HCT116 (cell line): ENCODE measurements around the gene SMARCE1. TPM values are rescaled to one million over a fixed set of nuclear protein-coding genes. Genes with fewer than 3 reads are reported as not detected.

Experiments used
- ATAC-seq: fragments of 200-7000 bp; cut with Tn5 transposase; 2 replicates; pipeline ENCODE4 v1.9.1; 2020; ENCODE audit warnings: mild to moderate bottlenecking, moderate library complexity
- BruUV-seq: library from RNA; stranded (reverse); fragments of 400-500 nt; replicated peaks from 2 replicates; lab custom pipeline; 2021; lab: Mats Ljungman, UMichigan
- CTCF ChIA-PET: fragments of 300-600 bp; sonication (Branson Sonifier 250); formaldehyde crosslinking; loops from one replicate; lab custom pipeline; 2021; ENCODE audit warnings: antibody characterized with exemption; lab: Charles Lee
- POLR2A ChIA-PET: fragments of 300-600, 350-600 bp; sonication (Branson Sonifier 250); formaldehyde crosslinking; loops from one replicate; lab custom pipeline; 2021; ENCODE audit warnings: antibody characterized with exemption; lab: Charles Lee
- RAD21 ChIA-PET, 2 experiments: fragments of 300-600 bp; sonication (Branson Sonifier 250); formaldehyde crosslinking; loops; one replicate each; lab custom pipeline; 2023; ENCODE audit warnings: low total read pairs in 2 of 2; ENCODE audit not compliant: uncharacterized antibody in 2 of 2, unreplicated experiment in 2 of 2, low non-redundant PET in 1 of 2; lab: Charles Lee
- DNase-seq: peaks from one replicate; pipeline ENCODE4 v3.0.0-alpha.2; 2010; ENCODE audit warnings: low read depth, low spot score
- H2AFZ ChIP-seq: fragments of 200-600 bp; shearing (Covaris generic), sonication (generic); 2 replicates; pipeline ENCODE4 v1.6.1; 2017; ENCODE audit warnings: low read depth, mixed run types, mixed read lengths, antibody characterized with exemption, low read length; ENCODE audit not compliant: poor library complexity, severe bottlenecking
- H3K27ac ChIP-seq: 2 replicates; pipeline ENCODE4 v1.5.1; 2012; ENCODE audit warnings: low read depth, low read length
- H3K27me3 ChIP-seq: fragments of 200-600 bp; sonication (generic); 2 replicates; pipeline ENCODE4 v1.6.1; 2016; ENCODE audit warnings: mixed run types, low read length, mixed read lengths; ENCODE audit not compliant: insufficient read depth
- H3K36me3 ChIP-seq, 2 experiments: fragments of 200-500 bp in 1 of 2; fragments of 200-600 bp in 1 of 2; sonication (Bioruptor generic) in 1 of 2; sonication (generic) in 1 of 2; 2 replicates each; pipeline versions ENCODE4 v1.5.1 to v1.6.1; 2014 to 2016; ENCODE audit warnings: low read length in 2 of 2, inconsistent platforms in 1 of 2, mixed read lengths in 1 of 2, mixed run types in 1 of 2; ENCODE audit not compliant: insufficient read depth in 2 of 2, control insufficient read depth in 1 of 2
- H3K4me1 ChIP-seq, 2 experiments: fragments of 200-600 bp in 1 of 2; sonication (generic) in 1 of 2; 2 replicates each; pipeline versions ENCODE4 v1.5.1 to v1.6.1; 2012 to 2017; ENCODE audit warnings: low read length in 2 of 2, inconsistent platforms in 1 of 2, mild to moderate bottlenecking in 1 of 2, mixed read lengths in 1 of 2, mixed run types in 1 of 2, moderate library complexity in 1 of 2; ENCODE audit not compliant: insufficient read depth in 2 of 2, control insufficient read depth in 1 of 2
- H3K4me2 ChIP-seq: fragments of 200-600 bp; sonication (generic); 2 replicates; pipeline ENCODE4 v1.6.1; 2017; ENCODE audit warnings: mixed run types, low read length, mixed read lengths
- H3K4me3 ChIP-seq, 2 experiments: fragments of 200-600 bp in 1 of 2; sonication (generic) in 1 of 2; replicated peaks in 1 of 2; 2 replicates each; pipeline ENCODE4 v1.5.1; 2011 to 2016; ENCODE audit warnings: low read length in 2 of 2, control low read depth in 1 of 2, low read depth in 1 of 2, mild to moderate bottlenecking in 1 of 2, mixed read lengths in 1 of 2, mixed run types in 1 of 2
- H3K79me2 ChIP-seq: fragments of 200-600 bp; sonication (generic); 2 replicates; pipeline ENCODE4 v1.6.1; 2017; ENCODE audit warnings: mild to moderate bottlenecking, mixed run types, low read length, moderate library complexity, mixed read lengths; ENCODE audit not compliant: insufficient read depth
- H3K9ac ChIP-seq: fragments of 200-600 bp; sonication (generic); 2 replicates; pipeline ENCODE4 v1.6.1; 2016; ENCODE audit warnings: low read length, mixed read lengths
- H3K9me2 ChIP-seq: fragments of 200-600 bp; sonication (generic), shearing (Covaris generic); 2 replicates; pipeline ENCODE4 v1.6.1; 2017; ENCODE audit warnings: mixed run types, mild to moderate bottlenecking, moderate library complexity; ENCODE audit not compliant: insufficient read depth
- H3K9me3 ChIP-seq, 2 experiments: fragments of 200-500 bp in 1 of 2; fragments of 200-600 bp in 1 of 2; sonication (Bioruptor generic) in 1 of 2; sonication (generic) in 1 of 2; 2 replicates each; pipeline ENCODE4 v1.6.1; 2014 to 2017; ENCODE audit warnings: low read length in 2 of 2, mixed read lengths in 2 of 2, inconsistent platforms in 1 of 2, low read depth in 1 of 2, mild to moderate bottlenecking in 1 of 2, mixed run types in 1 of 2, moderate library complexity in 1 of 2; ENCODE audit not compliant: control insufficient read depth in 1 of 2, insufficient read depth in 1 of 2
- H4K20me1 ChIP-seq: fragments of 200-600 bp; sonication (generic), shearing (Covaris generic); 2 replicates; pipeline ENCODE4 v1.6.1; 2017; ENCODE audit warnings: mixed run types, mild to moderate bottlenecking, moderate library complexity; ENCODE audit not compliant: insufficient read depth
- CEBPB ChIP-seq: IDR thresholded peaks from 2 replicates; pipeline ENCODE4 v1.6.1; 2012; ENCODE audit warnings: low read depth
- EZH2 ChIP-seq: fragments of 200-600 bp; sonication (generic); IDR thresholded peaks from 2 replicates; pipeline ENCODE4 v1.6.1; 2017; ENCODE audit warnings: antibody characterized with exemption, mixed run types
- EZH2phosphoT487 ChIP-seq: fragments of 200-600 bp; IDR thresholded peaks from 2 replicates; pipeline ENCODE4 v1.6.1; 2018; ENCODE audit warnings: antibody characterized with exemption, borderline replicate concordance
- FOSL1 ChIP-seq: IDR thresholded peaks from 2 replicates; pipeline ENCODE4 v1.6.1; 2012; ENCODE audit warnings: low read depth
- POLR2A ChIP-seq: IDR thresholded peaks from 2 replicates; pipeline ENCODE4 v1.7.0; 2011; ENCODE audit warnings: borderline replicate concordance; ENCODE audit not compliant: insufficient read depth, insufficient read length; ENCODE audit errors: extremely low read depth
- RAD21 ChIP-seq: IDR thresholded peaks from 2 replicates; pipeline ENCODE4 v1.6.1; 2012; ENCODE audit warnings: low read depth, mild to moderate bottlenecking
- SIN3A ChIP-seq: IDR thresholded peaks from 2 replicates; pipeline ENCODE4 v1.6.1; 2012; ENCODE audit warnings: low read depth
- SP1 ChIP-seq: IDR thresholded peaks from 2 replicates; pipeline ENCODE4 v1.6.1; 2012; ENCODE audit warnings: low read depth
- SRF ChIP-seq: IDR thresholded peaks from 2 replicates; pipeline ENCODE4 v1.6.1; 2012; ENCODE audit warnings: low read depth
- TCF7L2 ChIP-seq: IDR thresholded peaks from 2 replicates; pipeline ENCODE4 v1.7.0; 2011; ENCODE audit warnings: borderline replicate concordance, inconsistent platforms; ENCODE audit not compliant: insufficient read depth, insufficient read length; ENCODE audit errors: extremely low read depth
- YY1 ChIP-seq: IDR thresholded peaks from 2 replicates; pipeline ENCODE4 v1.6.1; 2011; ENCODE audit warnings: low read length, low read depth, moderate library complexity, mild to moderate bottlenecking; ENCODE audit not compliant: insufficient replicate concordance; ENCODE audit errors: extremely low read depth
- ZFX ChIP-seq: fragments of 450-650 bp; IDR thresholded peaks from 2 replicates; pipeline ENCODE4 v1.6.1; 2017
- intact Hi-C: fragments of 100-400 bp; cut with micrococcal nuclease; formaldehyde crosslinking; loops from 2 replicates; pipeline ENCODE4 v1.10.0; 2022
- total RNA-seq: library from RNA; stranded (reverse); gene quantifications from one replicate; pipeline ENCODE4 v1.2.1, GENCODE V29; 2021; ENCODE audit not compliant: unreplicated experiment
- TF ChIP-seq, protein P1 (sequence below): IDR thresholded peaks from 2 replicates; pipeline ENCODE4 v1.6.1; 2011; ENCODE audit warnings: mild to moderate bottlenecking, low read length, moderate library complexity; ENCODE audit not compliant: insufficient replicate concordance; ENCODE audit errors: extremely low read depth
- TF ChIP-seq, protein P2 (sequence below): IDR thresholded peaks from 2 replicates; pipeline ENCODE4 v1.6.1; 2012; ENCODE audit warnings: low read depth

The SMARCE1 gene
- total RNA-seq, 1 experiment from 2014 or later: 136 TPM

DNA sequence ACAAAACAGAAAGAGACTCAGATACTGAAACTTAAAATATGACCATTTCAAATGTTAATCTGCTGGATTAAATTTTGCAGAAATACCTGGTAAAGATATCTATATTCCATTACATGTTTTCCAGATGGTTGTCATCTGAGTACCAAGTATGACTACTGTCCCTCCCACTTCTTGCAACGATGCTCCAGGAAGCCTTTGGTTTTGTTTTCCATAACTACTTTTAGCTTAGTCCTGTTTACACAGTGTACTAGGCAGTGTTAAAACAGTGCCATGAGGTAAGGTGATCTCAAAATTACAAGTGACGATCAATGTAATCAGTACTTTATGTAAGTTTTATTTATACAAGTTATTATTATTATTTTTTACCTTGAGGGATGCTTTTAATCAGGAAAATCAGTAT, 17.8 kb downstream of the SMARCE1 start:
- ChIA-PET RAD21 (no interaction called here), CTCF (interaction anchor here (1.1 to 3.9 kb wide), 2 partner anchors 10 to 14 kb away, joined by 6 to 13 read pairs; no protein-coding TSS in a partner anchor), POLR2A (no interaction called here)
- Histone ChIP-seq H3K36me3 (peaks cover 46 to 61% of the 10 kb centered on the region in 2 experiments), H3K9me2 (no peaks in the 10 kb centered on the region), H3K4me1 (no peaks in the 10 kb centered on the region), H3K27ac (no peak overlapping the region), H3K9ac (no peak overlapping the region), H4K20me1 (no peaks in the 10 kb centered on the region), H3K79me2 (no peaks in the 10 kb centered on the region), H2AFZ (no peak overlapping the region), H3K9me3 (no peaks in the 10 kb centered on the region), H3K27me3 (no peaks in the 10 kb centered on the region), H3K4me3 (no peak overlapping the region), H3K4me2 (no peak overlapping the region)
- intact Hi-C loops: loop anchor here (10.0 kb wide), 1 partner anchor 695 kb away; no protein-coding TSS in a partner anchor
- DNase-seq (no peak), ATAC-seq (no peak)
- no TSS peak for BruUV-seq
- no peak for TF ChIP-seq TCF7L2
- no peak for TF ChIP-seq ZFX
- TF ChIP-seq POLR2A: no peak
- TF ChIP-seq RAD21: no peak
- TF ChIP-seq SRF: no peak
- no peak for TF ChIP-seq EZH2
- no peak for TF ChIP-seq SP1
- TF ChIP-seq FOSL1: no peak
- no peak for TF ChIP-seq EZH2phosphoT487
- TF ChIP-seq, protein P1, sequence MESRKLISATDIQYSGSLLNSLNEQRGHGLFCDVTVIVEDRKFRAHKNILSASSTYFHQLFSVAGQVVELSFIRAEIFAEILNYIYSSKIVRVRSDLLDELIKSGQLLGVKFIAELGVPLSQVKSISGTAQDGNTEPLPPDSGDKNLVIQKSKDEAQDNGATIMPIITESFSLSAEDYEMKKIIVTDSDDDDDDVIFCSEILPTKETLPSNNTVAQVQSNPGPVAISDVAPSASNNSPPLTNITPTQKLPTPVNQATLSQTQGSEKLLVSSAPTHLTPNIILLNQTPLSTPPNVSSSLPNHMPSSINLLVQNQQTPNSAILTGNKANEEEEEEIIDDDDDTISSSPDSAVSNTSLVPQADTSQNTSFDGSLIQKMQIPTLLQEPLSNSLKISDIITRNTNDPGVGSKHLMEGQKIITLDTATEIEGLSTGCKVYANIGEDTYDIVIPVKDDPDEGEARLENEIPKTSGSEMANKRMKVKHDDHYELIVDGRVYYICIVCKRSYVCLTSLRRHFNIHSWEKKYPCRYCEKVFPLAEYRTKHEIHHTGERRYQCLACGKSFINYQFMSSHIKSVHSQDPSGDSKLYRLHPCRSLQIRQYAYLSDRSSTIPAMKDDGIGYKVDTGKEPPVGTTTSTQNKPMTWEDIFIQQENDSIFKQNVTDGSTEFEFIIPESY: no peak
- no peak for TF ChIP-seq YY1
- no peak for TF ChIP-seq CEBPB
- TF ChIP-seq, protein P2, sequence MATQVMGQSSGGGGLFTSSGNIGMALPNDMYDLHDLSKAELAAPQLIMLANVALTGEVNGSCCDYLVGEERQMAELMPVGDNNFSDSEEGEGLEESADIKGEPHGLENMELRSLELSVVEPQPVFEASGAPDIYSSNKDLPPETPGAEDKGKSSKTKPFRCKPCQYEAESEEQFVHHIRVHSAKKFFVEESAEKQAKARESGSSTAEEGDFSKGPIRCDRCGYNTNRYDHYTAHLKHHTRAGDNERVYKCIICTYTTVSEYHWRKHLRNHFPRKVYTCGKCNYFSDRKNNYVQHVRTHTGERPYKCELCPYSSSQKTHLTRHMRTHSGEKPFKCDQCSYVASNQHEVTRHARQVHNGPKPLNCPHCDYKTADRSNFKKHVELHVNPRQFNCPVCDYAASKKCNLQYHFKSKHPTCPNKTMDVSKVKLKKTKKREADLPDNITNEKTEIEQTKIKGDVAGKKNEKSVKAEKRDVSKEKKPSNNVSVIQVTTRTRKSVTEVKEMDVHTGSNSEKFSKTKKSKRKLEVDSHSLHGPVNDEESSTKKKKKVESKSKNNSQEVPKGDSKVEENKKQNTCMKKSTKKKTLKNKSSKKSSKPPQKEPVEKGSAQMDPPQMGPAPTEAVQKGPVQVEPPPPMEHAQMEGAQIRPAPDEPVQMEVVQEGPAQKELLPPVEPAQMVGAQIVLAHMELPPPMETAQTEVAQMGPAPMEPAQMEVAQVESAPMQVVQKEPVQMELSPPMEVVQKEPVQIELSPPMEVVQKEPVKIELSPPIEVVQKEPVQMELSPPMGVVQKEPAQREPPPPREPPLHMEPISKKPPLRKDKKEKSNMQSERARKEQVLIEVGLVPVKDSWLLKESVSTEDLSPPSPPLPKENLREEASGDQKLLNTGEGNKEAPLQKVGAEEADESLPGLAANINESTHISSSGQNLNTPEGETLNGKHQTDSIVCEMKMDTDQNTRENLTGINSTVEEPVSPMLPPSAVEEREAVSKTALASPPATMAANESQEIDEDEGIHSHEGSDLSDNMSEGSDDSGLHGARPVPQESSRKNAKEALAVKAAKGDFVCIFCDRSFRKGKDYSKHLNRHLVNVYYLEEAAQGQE: no peak
- no peak for TF ChIP-seq SIN3A
